GM21737 (cell line): ENCODE data around the gene PRR29.
"Not testable (repeated sequence)": the region's sequence is repeated elsewhere in the genome, so short reads cannot be mapped to it uniquely, and the experiment has no call there.

ENCODE experiments used
- ATAC-seq: cut with Tn5 transposase; IDR thresholded peaks from one replicate; pipeline ENCODE4 v1.9.1; 2021; ENCODE audit warnings: mild to moderate bottlenecking, moderate library complexity; ENCODE audit not compliant: unreplicated experiment

PRR29 gene

GRCh38 chr17:63995626-63996025 is 2.5 kb upstream of the PRR29 start:
- ATAC-seq: no peak

GRCh38 chr17:63996430-63997182 is 1.5 kb upstream of the PRR29 start:
- ATAC-seq: no peak

GRCh38 chr17:63997341-63998048 is 656 bp upstream of the PRR29 start:
- ATAC-seq: no peak

- no peak for ATAC-seq
Observed at GRCh38 chr17:63998721-63999679, 849 bp downstream of the PRR29 start.

- no peak for ATAC-seq
Observed at GRCh38 chr17:63999680-64000531, 1.8 kb downstream of the PRR29 start.

GRCh38 chr17:64001091-64001579 is 3.0 kb downstream of the PRR29 start:
- no peak for ATAC-seq

GRCh38 chr17:64001763-64002529 is 3.8 kb downstream of the PRR29 start:
- ATAC-seq: no peak

GRCh38 chr17:64002658-64003525 is 4.7 kb downstream of the PRR29 start:
- no peak for ATAC-seq

GRCh38 chr17:64003526-64004121 is 5.5 kb downstream of the PRR29 start:
- no peak for ATAC-seq

- no peak for ATAC-seq
Observed at GRCh38 chr17:64004218-64004770, 6.1 kb downstream of the PRR29 start.

- ATAC-seq: no peak
Observed at GRCh38 chr17:64004903-64005733, 7.0 kb downstream of the PRR29 start.

GRCh38 chr17:64005734-64006167 is 7.6 kb downstream of the PRR29 start:
- no peak for ATAC-seq

GRCh38 chr17:64006361-64007088 is 8.4 kb downstream of the PRR29 start:
- ATAC-seq: no peak

GRCh38 chr17:64007089-64007837 is 9.1 kb downstream of the PRR29 start:
- not testable (repeated sequence) for ATAC-seq

GRCh38 chr17:64007838-64008282 is 9.7 kb downstream of the PRR29 start:
- no peak for ATAC-seq
